HG02798 (cell line): ENCODE data around the gene NAXD.

Source experiments
- ATAC-seq: cut with Tn5 transposase; IDR thresholded peaks from one replicate; pipeline ENCODE4 v1.9.1; 2021; ENCODE audit warnings: mild to moderate bottlenecking; ENCODE audit not compliant: unreplicated experiment, poor library complexity

NAXD gene

GRCh38 chr13:110685305-110686020 is 70.1 kb downstream of the NAXD start:
- ATAC-seq, result no peak

- ATAC-seq, result no peak
Observed at GRCh38 chr13:110687736-110688135, 72.4 kb downstream of the NAXD start.

- no peak for ATAC-seq
Observed at GRCh38 chr13:110689041-110689440, 73.7 kb downstream of the NAXD start.
